Measurements from ENCODE around the gene USP12.
"Not testable (repeated sequence)": the region's sequence is repeated elsewhere in the genome, so short reads cannot be mapped to it uniquely, and the experiment has no call there.

USP12 gene, protein sequence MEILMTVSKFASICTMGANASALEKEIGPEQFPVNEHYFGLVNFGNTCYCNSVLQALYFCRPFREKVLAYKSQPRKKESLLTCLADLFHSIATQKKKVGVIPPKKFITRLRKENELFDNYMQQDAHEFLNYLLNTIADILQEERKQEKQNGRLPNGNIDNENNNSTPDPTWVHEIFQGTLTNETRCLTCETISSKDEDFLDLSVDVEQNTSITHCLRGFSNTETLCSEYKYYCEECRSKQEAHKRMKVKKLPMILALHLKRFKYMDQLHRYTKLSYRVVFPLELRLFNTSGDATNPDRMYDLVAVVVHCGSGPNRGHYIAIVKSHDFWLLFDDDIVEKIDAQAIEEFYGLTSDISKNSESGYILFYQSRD

DNA sequence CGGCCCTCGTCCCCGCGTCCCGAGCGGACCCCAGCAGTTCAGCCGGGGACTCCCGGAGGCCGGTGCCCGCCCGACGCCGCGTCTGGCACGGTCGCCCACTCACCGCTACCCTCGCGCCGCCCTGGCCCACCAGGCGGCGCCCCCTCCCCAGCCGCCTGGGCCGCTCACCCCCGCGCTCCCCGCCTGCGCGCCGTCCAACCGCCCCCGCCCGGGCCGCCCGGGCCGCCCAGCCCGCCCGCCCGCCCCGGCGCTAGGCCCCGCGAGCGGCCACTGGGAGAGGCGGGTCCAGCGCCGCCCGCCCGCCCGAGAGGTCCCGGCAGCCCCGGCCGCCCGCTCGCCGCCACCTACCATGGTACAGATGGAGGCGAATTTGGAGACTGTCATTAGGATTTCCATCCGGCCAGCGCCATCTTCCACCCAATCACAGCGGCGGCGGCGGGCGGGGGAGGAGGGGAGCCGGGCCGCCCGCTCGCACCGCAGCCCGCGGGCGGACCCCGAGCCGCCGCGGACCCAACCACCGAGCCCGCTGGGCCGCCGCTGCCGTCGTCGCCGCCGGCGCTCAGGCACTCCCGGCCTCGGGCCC lies at the start of gene USP12:
USP12 (minus strand) TSS at position 568 of the 583 bp plus-strand sequence; CDS start at position 396, 172 bp downstream.
- DNase-seq (ENCODE audit: low read depth, low spot score), result no peak

DNA sequence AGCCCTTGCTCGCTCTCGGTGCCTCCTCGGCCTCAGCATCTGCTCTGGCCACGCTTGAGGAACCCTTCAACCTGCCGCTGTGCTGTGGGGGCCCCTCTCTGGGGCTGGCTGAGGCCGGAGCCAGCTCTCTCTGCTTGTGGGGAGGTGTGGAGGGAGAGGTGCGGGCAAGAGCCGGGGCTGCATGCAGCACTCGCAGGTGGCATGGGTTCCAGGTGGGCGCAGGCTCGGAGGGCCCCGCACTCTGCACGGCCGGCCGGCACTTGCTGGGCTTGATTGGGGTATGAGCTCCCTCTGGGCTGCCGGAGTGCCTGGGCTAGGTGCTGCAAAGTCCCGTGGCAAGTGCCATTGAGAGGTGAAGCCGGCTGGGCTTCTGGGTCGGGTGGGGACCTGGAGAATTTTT lies 48.0 kb upstream of the USP12 start:
- DNase-seq (ENCODE audit: low read depth, low spot score), result no peak

DNA sequence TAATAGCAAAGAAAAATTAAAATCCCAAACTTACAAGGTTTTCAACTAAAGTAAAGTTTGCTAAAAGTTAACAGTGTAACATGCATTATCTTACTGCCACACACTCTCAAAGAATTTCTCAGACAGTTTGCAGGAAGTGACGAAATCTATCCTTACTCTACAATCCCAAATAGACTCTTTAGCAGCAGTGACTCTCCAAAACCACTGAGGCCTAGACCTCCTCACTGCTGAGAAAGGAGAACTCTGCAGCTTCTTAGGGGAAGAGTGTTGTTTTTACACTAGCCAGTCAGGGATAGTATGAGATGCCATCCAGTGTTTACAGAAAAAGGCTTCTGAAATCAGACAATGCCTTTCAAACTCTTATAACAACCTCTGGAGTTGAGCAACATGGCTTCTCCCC lies 47.2 kb upstream of the USP12 start:
- DNase-seq (ENCODE audit: low read depth, low spot score), result not testable (repeated sequence)

DNA sequence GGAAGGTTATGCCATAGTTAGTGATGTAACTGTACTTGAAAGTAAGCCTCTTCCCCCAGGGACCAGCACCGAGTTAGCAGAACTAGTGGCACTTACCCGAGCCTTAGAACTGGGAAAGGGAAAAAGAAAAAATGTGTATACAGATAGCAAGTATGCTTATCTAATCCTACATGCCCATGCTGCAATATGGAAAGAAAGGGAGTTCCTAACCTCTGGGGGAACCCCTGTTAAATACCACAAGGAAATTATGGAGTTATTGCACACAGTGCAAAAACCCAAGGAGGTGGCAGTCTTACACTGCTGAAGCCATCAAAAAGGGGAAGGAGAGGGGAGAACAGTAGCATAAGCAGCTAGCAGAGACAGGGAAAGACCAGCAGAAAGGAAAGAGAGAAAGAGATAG lies 46.2 kb upstream of the USP12 start:
- DNase-seq (ENCODE audit: low read depth, low spot score), result not testable (repeated sequence)

DNA sequence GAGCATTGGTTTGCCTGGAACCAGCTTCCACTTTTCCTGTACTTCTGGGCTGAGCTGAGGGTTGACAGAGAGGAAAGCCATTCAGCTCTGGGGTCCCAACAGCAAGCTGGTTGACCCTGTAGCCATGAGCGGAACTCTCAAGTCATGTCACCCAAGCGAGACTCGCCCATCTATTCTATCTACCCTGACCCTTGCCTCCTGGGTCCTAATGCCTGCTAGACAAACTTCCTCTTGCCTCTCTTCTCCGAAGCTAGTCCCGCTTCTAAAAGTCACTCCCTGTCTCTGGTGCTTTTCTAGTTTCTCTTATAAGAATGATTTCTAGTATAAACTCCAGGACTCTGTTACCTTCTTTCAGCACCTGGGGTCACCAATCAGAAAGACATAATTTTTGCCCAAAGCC lies 41.8 kb upstream of the USP12 start:
- not testable (repeated sequence) for DNase-seq (ENCODE audit: low read depth, low spot score)

DNA sequence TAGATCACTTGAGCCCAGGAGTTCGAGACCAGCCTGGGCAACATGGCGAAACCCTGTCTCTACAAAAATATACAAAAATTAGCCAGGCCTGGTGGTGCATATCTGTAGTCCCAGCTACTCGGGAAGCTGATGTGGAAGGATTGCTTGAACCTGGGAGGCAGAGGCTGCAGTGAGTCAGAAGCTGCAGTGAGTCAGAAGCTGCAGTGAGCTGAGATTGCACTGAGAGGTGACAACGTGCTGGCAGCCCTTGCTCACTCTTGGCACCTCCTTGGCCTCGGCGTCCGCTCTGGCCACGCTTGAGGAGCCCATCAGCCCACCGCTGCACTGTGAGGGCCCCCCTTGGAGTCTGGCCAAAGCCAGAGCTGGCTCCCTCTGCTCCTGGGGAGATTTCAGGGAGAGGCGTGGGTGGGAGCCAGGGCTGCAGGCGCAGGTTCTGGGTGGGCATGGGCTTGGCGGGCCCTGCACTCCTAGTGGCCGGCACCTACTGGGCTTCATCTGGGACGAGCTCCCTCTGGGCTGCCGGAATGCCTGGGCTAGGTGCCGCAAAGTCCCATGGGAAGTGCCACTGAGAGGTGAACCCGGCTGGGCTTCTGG lies 40.3 kb upstream of the USP12 start:
- DNase-seq (ENCODE audit: low read depth, low spot score), result no peak

DNA sequence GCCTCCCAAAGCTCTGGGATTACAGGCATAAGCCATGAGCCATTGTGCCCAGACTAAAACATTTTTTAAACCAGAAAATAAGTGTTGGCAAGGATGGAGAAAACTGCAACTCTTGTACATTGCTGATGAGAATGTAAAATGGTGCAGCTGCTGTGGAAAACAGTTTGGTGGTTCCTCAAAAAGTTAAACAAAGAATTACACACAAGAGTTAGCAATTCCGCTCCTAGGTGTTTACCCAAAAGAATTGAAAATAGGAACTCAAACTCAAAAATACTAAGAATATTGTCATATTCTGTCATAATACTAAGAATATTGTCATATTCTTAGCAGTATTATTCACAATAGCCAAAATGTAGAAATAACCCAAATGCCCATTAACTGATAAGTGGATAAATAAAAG lies 39.7 kb upstream of the USP12 start:
- no peak for DNase-seq (ENCODE audit: low read depth, low spot score)

DNA sequence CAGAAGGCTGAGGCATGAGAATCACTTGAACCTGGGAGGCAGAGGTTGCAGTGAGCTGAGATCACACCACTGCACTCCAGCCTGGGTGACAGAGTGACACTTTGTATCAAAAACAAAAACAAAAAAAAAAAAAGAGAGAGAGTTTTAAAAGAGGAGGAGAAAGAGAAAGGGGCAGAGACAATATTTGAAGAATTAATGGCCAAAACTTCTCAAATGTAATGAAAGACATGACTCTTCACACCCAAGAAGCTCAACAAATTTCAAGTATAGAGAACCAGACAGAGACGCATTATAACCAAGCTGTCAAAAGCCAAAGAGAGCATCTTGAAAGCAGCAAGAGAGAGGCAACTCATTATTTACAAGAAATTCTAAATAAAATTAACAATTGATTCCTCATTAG lies 36.9 kb upstream of the USP12 start:
- no peak for DNase-seq (ENCODE audit: low read depth, low spot score)

DNA sequence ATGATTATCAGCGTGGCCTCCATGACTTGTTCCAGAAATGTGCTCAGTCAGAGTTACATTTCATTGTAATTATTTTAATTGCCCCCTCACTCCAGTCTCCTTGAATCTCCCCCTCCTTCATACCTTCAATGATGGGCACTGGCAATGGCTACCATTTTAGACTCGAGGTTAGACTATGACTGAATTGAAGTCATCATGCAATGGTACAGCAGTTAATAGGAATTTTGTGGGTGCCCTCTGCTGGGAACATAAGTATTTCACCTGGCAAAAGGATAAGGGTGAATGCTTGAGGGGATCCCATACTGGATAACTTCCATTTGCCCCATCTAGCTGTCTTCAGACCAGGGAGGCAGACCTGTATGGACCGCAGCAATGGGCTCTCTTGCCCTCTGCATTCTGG lies 32.2 kb upstream of the USP12 start:
- no peak for DNase-seq (ENCODE audit: low read depth, low spot score)

DNA sequence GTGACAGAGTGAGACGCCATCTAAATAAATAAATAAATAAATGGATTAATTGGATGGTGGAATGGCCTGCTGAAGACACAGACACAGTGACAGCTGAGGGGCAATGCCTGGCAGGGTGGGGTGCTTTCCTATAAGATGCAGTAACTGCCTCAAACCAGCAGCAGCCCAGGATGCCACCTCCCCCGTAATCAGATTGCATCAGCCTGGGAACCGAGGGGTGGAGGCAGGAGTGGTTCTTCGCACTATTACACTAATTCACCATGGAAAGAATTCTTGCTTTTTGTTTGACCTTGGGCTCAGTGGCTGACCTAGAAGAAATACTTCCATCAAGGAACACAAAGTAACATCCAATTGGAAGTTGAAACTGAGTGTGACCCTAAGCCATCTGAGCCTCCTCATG lies 31.6 kb upstream of the USP12 start:
- DNase-seq (ENCODE audit: low read depth, low spot score), result no peak

DNA sequence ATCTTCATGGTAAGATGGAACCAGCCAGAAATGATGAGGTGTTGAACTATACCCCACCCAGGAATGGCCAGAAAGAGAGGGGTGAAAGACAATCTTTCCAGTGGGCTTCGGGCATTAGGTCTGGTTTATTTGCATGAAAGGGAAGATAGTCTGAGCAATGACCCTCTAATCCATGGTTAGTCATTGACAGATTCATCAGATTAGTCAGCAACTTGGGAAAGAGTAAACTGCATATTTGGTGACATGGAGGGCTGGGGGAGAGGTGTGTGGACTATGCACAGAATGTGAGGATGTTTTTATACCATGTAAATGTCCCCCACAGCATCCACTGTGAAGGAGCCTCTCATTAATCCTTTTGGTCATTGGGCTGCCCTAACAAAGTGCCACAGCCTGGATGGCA lies 30.1 kb upstream of the USP12 start:
- no peak for DNase-seq (ENCODE audit: low read depth, low spot score)

DNA sequence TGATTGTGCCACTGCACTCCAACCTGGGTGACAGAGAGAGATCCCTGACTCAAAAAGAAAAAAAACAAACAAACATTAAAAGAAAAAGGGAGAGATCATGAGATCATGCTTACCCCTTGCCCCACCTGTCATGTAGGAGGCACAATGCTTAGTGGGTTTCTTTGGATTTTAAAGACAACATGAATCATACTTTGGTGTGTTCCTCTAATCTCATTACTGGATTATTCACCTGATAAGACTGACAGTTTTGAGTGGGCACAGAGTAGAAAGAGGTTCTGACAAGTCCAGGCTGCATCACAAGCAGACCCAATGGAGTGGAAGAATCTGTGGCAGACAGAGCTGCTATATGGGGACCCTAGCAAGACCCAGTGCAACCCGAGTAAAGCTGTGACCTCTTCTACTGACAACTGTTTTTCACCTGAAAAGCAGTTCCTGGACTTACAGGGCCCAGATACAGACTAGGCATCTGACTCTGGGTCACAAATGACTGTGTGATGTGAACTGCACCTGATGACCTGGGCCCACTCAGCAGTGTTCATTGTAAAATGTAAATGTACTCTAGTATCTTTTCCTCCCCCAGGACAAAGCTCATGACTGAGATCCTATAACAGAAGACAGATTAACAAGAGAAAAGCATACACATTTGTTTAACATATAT lies 28.9 kb upstream of the USP12 start:
- DNase-seq (ENCODE audit: low read depth, low spot score), result no peak

DNA sequence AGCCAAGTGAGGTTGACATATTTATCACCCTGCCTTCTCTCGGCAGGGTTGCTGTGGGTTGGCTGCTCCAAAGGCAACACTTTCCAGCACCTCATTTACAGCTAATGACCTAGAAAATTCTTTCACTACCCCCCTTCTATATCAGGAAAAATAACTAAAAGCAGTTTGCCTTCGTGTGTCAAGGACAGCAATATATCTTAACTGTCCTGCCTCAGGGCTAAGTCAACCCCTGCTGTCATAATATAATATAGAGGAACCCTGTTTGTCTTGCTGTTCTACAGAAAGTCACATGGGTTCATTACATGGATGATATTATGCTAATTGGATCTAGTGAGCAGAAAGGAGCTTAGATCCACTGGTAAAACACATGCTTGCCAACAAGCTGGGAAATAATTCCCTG lies 28.1 kb upstream of the USP12 start:
- no peak for DNase-seq (ENCODE audit: low read depth, low spot score)

DNA sequence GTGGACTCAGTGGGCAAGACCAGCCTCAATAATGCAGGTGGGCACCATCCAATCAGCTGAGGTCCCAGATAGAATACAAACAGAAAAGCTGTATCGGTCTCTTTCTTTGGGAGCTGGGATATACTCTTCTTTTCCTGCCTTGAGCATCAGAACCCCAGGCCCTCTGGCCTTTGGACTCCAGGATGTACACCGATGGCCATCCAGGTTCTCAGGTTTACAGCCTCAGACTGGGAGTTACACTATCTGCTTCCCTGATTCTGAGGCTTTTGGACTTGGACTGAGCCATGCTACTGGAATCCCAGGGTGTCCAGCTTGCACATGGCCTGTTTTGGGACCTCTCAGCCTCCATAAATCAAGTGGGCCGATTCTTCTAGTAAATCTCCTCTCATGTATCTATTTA lies 27.6 kb upstream of the USP12 start:
- DNase-seq (ENCODE audit: low read depth, low spot score), result no peak

DNA sequence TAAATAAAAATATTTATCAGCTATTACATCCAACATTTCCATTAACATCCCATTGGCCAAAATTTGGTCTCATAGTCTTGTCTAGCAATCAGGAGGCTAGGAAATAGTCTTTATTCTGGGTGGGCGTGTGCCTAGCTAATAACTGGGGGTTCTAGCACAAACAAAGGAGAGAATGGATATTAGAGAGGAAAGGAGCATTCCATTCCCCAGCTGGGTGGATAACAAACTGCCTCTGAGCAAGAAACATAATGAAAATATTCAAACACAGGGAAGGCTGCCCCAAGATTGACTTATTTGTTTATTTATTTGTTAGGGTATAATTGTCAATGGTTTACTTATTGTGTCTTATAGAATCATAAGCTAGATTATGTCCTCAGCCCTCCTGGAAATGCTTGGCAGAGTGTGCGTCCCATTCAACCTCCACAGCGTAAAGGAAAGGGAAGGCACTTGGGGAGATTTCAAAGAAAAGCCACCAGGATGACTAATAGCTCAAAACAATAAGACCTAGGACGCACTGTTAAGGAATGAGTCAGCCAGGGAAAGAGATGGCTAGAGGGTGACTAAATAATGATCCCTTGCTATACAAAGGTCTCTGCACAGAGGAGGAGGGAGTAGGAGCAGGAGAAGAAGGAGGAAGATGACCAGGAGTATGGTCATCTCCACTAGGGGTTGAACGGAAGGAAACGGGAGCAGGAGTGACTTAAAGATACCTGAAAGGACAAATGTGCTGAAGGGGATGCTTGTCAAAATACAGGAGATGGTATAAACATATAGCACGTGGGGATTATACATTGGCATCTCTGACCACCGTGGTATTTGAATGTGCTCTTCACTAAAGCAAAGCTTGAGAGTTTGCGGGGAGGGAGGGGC lies 23.5 kb upstream of the USP12 start:
- no peak for DNase-seq (ENCODE audit: low read depth, low spot score)

DNA sequence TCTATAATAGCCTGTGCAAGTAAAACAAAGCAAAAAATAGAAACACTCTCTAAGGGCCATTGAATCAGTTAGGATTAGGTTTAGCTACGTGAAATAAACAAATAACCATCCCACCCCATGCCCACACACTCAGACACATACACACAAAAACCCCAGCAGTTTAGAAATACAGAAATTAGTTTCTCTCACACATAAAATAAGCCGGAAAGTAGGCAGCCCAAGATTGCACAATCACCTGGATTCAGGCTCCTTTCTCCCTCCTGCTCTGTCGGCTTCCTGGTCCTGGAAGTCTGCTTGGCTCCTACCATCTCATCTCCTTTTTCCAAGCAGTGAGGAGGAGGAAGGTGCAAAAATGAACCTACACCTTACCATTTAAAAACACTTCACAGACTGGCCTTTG lies 22.6 kb upstream of the USP12 start:
- no peak for DNase-seq (ENCODE audit: low read depth, low spot score)

DNA sequence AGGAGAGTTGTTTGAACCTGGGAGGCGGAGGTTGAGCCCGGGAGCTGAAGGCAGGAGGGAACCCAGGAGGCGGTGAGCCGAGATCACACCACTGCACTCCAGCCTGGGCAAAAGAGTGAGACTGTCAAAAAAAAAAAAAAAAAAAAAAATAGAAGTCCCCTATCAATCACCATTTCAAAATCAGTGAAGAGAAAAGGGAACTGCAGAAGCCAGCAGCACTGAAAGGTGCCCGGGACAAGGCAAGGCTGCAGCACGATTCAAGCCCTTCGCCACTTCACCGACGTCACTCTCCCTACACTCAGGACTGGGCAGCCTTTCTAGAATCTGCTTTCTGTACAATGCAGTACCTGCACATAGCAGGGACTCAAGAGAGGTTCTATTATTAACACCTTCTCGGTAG lies 21.9 kb upstream of the USP12 start:
- DNase-seq (ENCODE audit: low read depth, low spot score), result no peak

DNA sequence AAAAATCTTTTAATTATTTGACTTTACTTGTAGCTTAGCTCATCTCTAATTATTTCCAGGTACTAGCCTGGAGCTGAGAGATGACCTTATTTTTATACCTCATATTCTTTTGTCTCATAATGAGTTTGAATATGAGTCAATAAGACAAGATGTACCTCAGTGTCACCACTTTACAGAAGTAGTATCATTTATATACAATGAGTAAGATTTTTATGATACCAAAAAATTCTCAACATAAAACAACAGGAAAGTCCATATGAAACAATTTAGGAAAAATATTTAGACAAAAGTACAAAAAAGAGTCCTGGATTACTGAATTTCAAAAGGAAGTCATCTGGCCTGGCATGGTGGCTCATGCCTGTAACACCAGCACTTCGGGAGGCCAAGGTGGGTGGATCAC lies 21.4 kb upstream of the USP12 start:
- no peak for DNase-seq (ENCODE audit: low read depth, low spot score)

DNA sequence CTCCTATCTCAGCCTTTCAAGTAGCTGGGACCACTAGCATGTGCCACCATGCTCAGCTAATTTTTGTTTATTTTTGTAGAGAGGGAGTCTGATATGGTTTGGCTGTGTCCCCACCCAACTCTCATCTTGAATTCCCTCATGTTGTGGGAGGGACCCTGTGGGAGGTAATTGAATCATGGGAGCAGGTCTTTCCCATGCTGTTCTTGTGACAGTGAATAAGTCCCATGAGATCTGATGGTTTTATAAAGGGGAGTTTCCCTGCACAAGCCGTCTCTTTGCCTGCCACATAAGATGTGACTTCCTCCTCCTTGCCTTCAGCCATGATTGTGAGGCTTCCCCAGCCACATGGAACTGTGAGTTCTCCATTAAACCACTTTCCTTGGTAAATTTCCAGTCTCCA lies 20.8 kb upstream of the USP12 start:
- not testable (repeated sequence) for DNase-seq (ENCODE audit: low read depth, low spot score)

DNA sequence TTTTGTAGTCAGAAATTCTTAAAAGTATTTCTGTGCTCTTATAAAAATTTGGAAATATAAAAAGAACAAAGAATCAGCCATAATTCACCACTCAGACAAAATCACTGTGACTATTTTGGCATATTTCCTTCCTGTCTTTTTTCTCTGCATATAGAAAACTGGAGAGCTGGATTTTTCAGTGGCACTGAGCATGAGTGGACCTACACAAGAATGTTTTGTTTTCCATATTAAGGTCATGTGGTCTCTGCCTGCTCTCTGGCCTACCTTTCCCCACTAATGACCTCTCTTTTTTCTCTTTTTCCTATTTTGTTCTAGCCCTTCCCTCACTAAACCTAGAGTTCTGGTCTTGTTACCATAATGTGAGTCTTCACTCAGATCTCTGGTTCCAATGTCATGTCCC lies 17.6 kb upstream of the USP12 start:
- DNase-seq (ENCODE audit: low read depth, low spot score), result no peak

DNA sequence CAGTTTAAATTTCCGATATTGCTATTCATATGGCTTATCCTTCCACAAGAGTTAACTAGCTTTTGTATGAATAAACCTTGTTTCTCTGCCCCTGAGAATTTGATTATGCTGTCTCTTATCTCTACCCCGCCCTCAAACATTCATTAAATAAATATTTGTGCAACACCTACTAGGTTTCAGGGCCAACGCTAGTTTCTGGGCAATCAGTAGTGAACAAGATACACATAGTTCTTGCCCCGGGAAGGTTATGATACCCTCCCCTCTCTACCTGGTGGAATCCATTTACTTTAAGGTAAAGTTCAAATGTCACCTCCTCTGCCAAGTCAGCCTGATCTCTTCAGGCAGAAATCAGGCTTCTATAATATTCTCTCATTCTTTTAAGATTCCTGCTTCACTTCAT lies 16.6 kb upstream of the USP12 start:
- no peak for DNase-seq (ENCODE audit: low read depth, low spot score)

DNA sequence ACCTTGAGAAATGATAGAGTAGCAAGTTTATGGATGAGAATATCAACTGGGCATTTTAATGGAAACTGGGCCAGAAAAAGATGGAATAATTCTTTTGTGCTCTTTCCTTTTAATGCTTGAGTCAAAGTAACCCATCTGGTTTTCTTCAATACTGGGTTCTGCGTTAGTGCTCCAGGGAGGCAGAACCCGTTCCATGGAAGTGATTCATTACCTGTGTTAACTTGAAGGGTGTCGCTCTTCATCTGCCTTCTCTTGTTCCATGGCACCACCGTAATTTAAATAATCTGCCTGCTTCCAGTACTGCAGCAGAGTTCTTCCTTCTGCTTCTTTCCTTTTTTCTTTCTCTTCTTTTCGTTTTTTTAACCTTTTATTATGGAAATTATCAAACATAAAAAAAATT lies 14.7 kb upstream of the USP12 start:
- DNase-seq (ENCODE audit: low read depth, low spot score), result no peak

Measured in iPS DF 19.7 (cell line).